Cardiac muscle cell (in vitro differentiated cells and primary cell): Measurements from ENCODE around the gene RBKS. TPM values are rescaled to one million over a fixed set of nuclear protein-coding genes. Genes with fewer than 3 reads are reported as not detected.
A peak's percentile ranks its signal among the peaks of the same experiment; 100 is the strongest.

Experiments
- DNase-seq, 2 donors: peaks; one replicate each; pipeline versions ENCODE4 v3.0.0 to v3.0.0-alpha.2; 2010 to 2017; ENCODE audit warnings: low read depth in 1 of 2, low spot score in 1 of 2
- H3K27ac ChIP-seq: fragments of 200-600 bp; sonication (generic); 2 replicates; pipeline ENCODE4 v1.5.1; 2016
- H3K27me3 ChIP-seq: fragments of 200-600 bp; sonication (generic); 2 replicates; pipeline ENCODE4 v1.6.0; 2016; ENCODE audit warnings: control low read depth
- H3K36me3 ChIP-seq: fragments of 200-600 bp; sonication (generic); 2 replicates; pipeline ENCODE4 v1.5.1; 2016; ENCODE audit warnings: control low read depth
- H3K4me1 ChIP-seq: fragments of 200-600 bp; sonication (generic); 2 replicates; pipeline ENCODE4 v1.8.1; 2017; ENCODE audit warnings: low read depth, mild to moderate bottlenecking, mixed run types
- H3K4me3 ChIP-seq: fragments of 200-600 bp; sonication (generic); 2 replicates; pipeline ENCODE4 v1.5.1; 2016; ENCODE audit warnings: mild to moderate bottlenecking
- H3K9me3 ChIP-seq: fragments of 200-600 bp; sonication (generic); 2 replicates; pipeline ENCODE4 v1.5.1; 2017; ENCODE audit warnings: low read depth, mild to moderate bottlenecking, control low read depth
- CTCF ChIP-seq: IDR thresholded peaks from 2 replicates; pipeline ENCODE4 v1.5.1; 2012; ENCODE audit warnings: low read depth, mild to moderate bottlenecking, low read length
- polyA plus RNA-seq: library from polyadenylated mRNA; unstranded; fragments of >200 nt; fragmentation: Nextera tagmentation; extraction: Ambion mirVana; gene quantifications from 2 replicates; pipeline ENCODE4 v1.2.1, GENCODE V29; 2016
- total RNA-seq: library from RNA; depleted of rRNA; stranded (reverse); fragments of >200 nt; gene quantifications from 2 replicates; pipeline ENCODE4 v1.2.3, GENCODE V29; 2016

The RBKS gene
- total and polyA plus RNA-seq, 2 experiments from 2014 or later = 4.1 to 6.9 TPM

GRCh38 chr2:27888790-27889189, 1.4 kb downstream of the RBKS start:
- DNase-seq = peak in 1 of 2 donors; percentile 13
- no peak for TF ChIP-seq CTCF
- peaks cover 8% of the 10 kb centered on the region for H3K4me1 ChIP-seq
- no peaks in the 10 kb centered on the region for H3K27me3 ChIP-seq
- H3K27ac ChIP-seq = no peak overlapping the region
- H3K9me3 ChIP-seq = no peaks in the 10 kb centered on the region
- H3K4me3 ChIP-seq = no peak overlapping the region
- no peaks in the 10 kb centered on the region for H3K36me3 ChIP-seq

- Histone ChIP-seq H3K4me3 (no peak overlapping the region), H3K27me3 (no peaks in the 10 kb centered on the region), H3K4me1 (peaks cover 8% of the 10 kb centered on the region), H3K9me3 (no peaks in the 10 kb centered on the region), H3K36me3 (no peaks in the 10 kb centered on the region), H3K27ac (no peak overlapping the region)
- DNase-seq = no peak
- no peak for TF ChIP-seq CTCF
Measured at GRCh38 chr2:27887830-27888229, 2.4 kb downstream of the RBKS start.

GRCh38 chr2:27887111-27887510, 3.1 kb downstream of the RBKS start:
- Histone ChIP-seq H3K4me3 (no peak overlapping the region), H3K27ac (no peak overlapping the region), H3K9me3 (no peaks in the 10 kb centered on the region), H3K36me3 (no peaks in the 10 kb centered on the region), H3K27me3 (no peaks in the 10 kb centered on the region), H3K4me1 (peaks cover 8% of the 10 kb centered on the region)
- DNase-seq = no peak
- no peak for TF ChIP-seq CTCF

GRCh38 chr2:27886322-27886721, 3.9 kb downstream of the RBKS start:
- DNase-seq = no peak
- Histone ChIP-seq H3K9me3 (no peaks in the 10 kb centered on the region), H3K27ac (no peak overlapping the region), H3K36me3 (no peaks in the 10 kb centered on the region), H3K27me3 (no peaks in the 10 kb centered on the region), H3K4me3 (no peak overlapping the region), H3K4me1 (peaks cover 8% of the 10 kb centered on the region)
- no peak for TF ChIP-seq CTCF

GRCh38 chr2:27885661-27886060, 4.5 kb downstream of the RBKS start:
- H3K27me3 ChIP-seq = no peaks in the 10 kb centered on the region
- no peaks in the 10 kb centered on the region for H3K9me3 ChIP-seq
- no peak for TF ChIP-seq CTCF

GRCh38 chr2:27885234-27885633, 5.0 kb downstream of the RBKS start:
- TF ChIP-seq CTCF = no peak
- H3K27ac ChIP-seq = no peak overlapping the region
- H3K36me3 ChIP-seq = no peaks in the 10 kb centered on the region
- DNase-seq = peak in 1 of 2 donors; percentile 9
- no peak overlapping the region for H3K4me3 ChIP-seq
- peaks cover 8% of the 10 kb centered on the region for H3K4me1 ChIP-seq
- no peaks in the 10 kb centered on the region for H3K27me3 ChIP-seq
- H3K9me3 ChIP-seq = no peaks in the 10 kb centered on the region

More at GRCh38 chr2:27885661-27886060, 4.5 kb downstream of the RBKS start:
- Histone ChIP-seq H3K36me3 (no peaks in the 10 kb centered on the region), H3K4me3 (no peak overlapping the region), H3K4me1 (peaks cover 8% of the 10 kb centered on the region), H3K27ac (no peak overlapping the region)
- peak in 1 of 2 donors; percentile 24 for DNase-seq
